Gastroesophageal sphincter (tissue), 3 donors: ENCODE results near the gene VTI1A.

Experiments
- CTCF ChIP-seq, 4 experiments: fragments of 200-600 bp in 2 of 4; fragments of 450-650 bp in 2 of 4; sonication (generic) in 1 of 4; IDR thresholded peaks; one replicate each; pipeline ENCODE4 v1.5.1; 2017 to 2019; ENCODE audit warnings: antibody characterized with exemption in 4 of 4, mild to moderate bottlenecking in 2 of 4, moderate library complexity in 2 of 4
- POLR2A ChIP-seq, 2 donors: fragments of 450-650 bp; IDR thresholded peaks; one replicate each; pipeline ENCODE4 v1.6.1; 2017; ENCODE audit warnings: antibody characterized with exemption in 2 of 2, mild to moderate bottlenecking in 2 of 2, moderate library complexity in 1 of 2
- POLR2AphosphoS5 ChIP-seq: sonication (generic); formaldehyde crosslinking; IDR thresholded peaks from one replicate; pipeline ENCODE4 v1.6.1; 2017; ENCODE audit warnings: antibody characterized with exemption

DNA sequence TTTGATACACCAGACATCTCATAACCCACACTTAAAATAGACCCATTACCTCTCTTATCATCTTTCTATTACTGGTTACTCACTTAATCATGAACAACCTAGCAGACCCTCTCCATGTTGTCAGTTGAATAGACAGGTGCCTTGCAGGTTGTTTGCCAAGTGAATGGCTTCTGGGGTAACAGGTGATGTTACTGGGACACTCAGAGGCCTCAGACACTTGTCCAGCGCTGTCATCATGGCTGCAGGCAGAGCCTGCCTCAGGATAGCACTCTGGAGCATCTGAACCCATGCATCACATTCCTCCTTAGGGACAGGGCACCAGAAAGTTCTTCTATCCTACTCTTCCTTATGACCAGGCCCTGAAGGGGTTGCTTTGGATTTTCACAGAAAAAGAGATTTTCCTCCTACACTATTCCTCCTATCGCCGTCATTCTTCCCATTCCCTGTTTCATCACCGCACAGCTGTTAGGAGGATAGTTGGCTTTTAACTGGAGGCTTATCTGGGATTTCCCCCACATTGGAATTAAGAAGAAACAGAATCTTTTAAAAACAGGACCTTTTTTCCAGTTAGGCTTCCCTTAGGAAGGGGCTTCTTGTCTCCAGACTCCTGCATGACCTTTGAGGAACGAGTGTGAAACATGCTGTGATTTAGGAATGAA lies 182.1 kb downstream of the VTI1A start:
- TF ChIP-seq POLR2AphosphoS5 (no peak), CTCF (IDR thresholded peaks at IDR 0.05) (no peak), POLR2A (IDR thresholded peaks at IDR 0.05) (no peak)
